Astrocyte (in vitro differentiated cells and primary cell): ENCODE measurements around the gene PHKG2. TPM values are rescaled to one million over a fixed set of nuclear protein-coding genes. Genes with fewer than 3 reads are reported as not detected.
A peak's percentile ranks its signal among the peaks of the same experiment; 100 is the strongest.

Source experiments
- DNase-seq: peaks from one replicate; pipeline ENCODE4 v3.0.0-alpha.2; 2010; ENCODE audit warnings: low read depth
- FAIRE-seq: peaks from 2 replicates; lab custom pipeline; 2011; peaks lifted over from hg19 to GRCh38; lab: Jason Lieb, UNC
- H2AFZ ChIP-seq: 2 replicates; pipeline ENCODE4 v1.6.0; 2012; ENCODE audit warnings: low read depth, low read length, inconsistent platforms
- H3K27ac ChIP-seq: 2 replicates; pipeline ENCODE4 v1.5.1; 2011; ENCODE audit warnings: low read depth, low read length, inconsistent platforms
- H3K27me3 ChIP-seq: 2 replicates; pipeline ENCODE4 v1.6.0; 2011; ENCODE audit warnings: low read length, inconsistent platforms; ENCODE audit not compliant: insufficient read depth
- H3K36me3 ChIP-seq: 2 replicates; pipeline ENCODE4 v1.5.1; 2011; ENCODE audit warnings: low read length, inconsistent platforms; ENCODE audit not compliant: insufficient read depth
- H3K4me1 ChIP-seq: 2 replicates; pipeline ENCODE4 v1.5.1; 2011; ENCODE audit warnings: low read length, inconsistent platforms; ENCODE audit not compliant: insufficient read depth
- H3K4me2 ChIP-seq: 2 replicates; pipeline ENCODE4 v1.6.0; 2012; ENCODE audit warnings: low read length, inconsistent platforms
- H3K4me3 ChIP-seq: 2 replicates; pipeline ENCODE4 v1.5.1; 2011; ENCODE audit warnings: low read depth, mild to moderate bottlenecking, low read length, inconsistent platforms; ENCODE audit not compliant: insufficient read depth
- H3K79me2 ChIP-seq: 2 replicates; pipeline ENCODE4 v1.6.0; 2012; ENCODE audit warnings: mild to moderate bottlenecking, low read length, inconsistent platforms; ENCODE audit not compliant: insufficient read depth
- H3K9ac ChIP-seq: 2 replicates; pipeline ENCODE4 v1.6.0; 2012; ENCODE audit warnings: mild to moderate bottlenecking, low read length, inconsistent platforms
- H3K9me3 ChIP-seq: 2 replicates; pipeline ENCODE4 v1.5.1; 2012; ENCODE audit warnings: low read depth, mild to moderate bottlenecking, low read length, inconsistent platforms; ENCODE audit not compliant: insufficient read depth
- H4K20me1 ChIP-seq: 2 replicates; pipeline ENCODE4 v1.6.0; 2012; ENCODE audit warnings: low read length, inconsistent platforms; ENCODE audit not compliant: insufficient read depth
- H3K27ac Mint-ChIP-seq: one replicate; pipeline ENCODE4 v1.8.0; 2021; ENCODE audit warnings: mild to moderate bottlenecking, mixed read lengths; ENCODE audit not compliant: unreplicated experiment
- H3K27me3 Mint-ChIP-seq: one replicate; pipeline ENCODE4 v1.8.0; 2021; ENCODE audit warnings: low read depth, mixed read lengths; ENCODE audit not compliant: unreplicated experiment
- H3K36me3 Mint-ChIP-seq: one replicate; pipeline ENCODE4 v1.8.0; 2021; ENCODE audit warnings: low read depth, mixed read lengths; ENCODE audit not compliant: unreplicated experiment
- H3K4me1 Mint-ChIP-seq: one replicate; pipeline ENCODE4 v1.8.0; 2021; ENCODE audit warnings: low read depth, mixed read lengths; ENCODE audit not compliant: unreplicated experiment
- H3K4me3 Mint-ChIP-seq: one replicate; pipeline ENCODE4 v1.8.0; 2021; ENCODE audit warnings: mild to moderate bottlenecking, moderate library complexity, mixed read lengths; ENCODE audit not compliant: unreplicated experiment
- H3K9me3 Mint-ChIP-seq: one replicate; pipeline ENCODE4 v1.8.0; 2021; ENCODE audit warnings: mild to moderate bottlenecking, mixed read lengths; ENCODE audit not compliant: unreplicated experiment
- CTCF ChIP-seq: IDR thresholded peaks from 2 replicates; pipeline ENCODE4 v1.5.1; 2011; ENCODE audit warnings: low read depth, mild to moderate bottlenecking, inconsistent platforms, low read length, moderate library complexity; ENCODE audit not compliant: insufficient read depth
- EZH2 ChIP-seq: IDR thresholded peaks from 2 replicates; pipeline ENCODE4 v1.6.1; 2012; ENCODE audit warnings: mild to moderate bottlenecking, low read length, inconsistent platforms; ENCODE audit not compliant: insufficient read depth
- total RNA-seq: library from RNA; stranded (reverse); gene quantifications from 2 replicates; pipeline ENCODE4 v1.2.1, GENCODE V29; 2021

PHKG2 gene
- total RNA-seq, 1 donor from 2014 or later: 34.2 TPM

GRCh38 chr16:30744183-30744582 lies 4.0 kb upstream of the PHKG2 start:
- Mint-ChIP-seq H3K4me1 (peaks cover 29% of the 10 kb centered on the region), H3K27ac (peak overlapping the region; percentile 13)
- no peak for FAIRE-seq

GRCh38 chr16:30745082-30745481 lies 3.1 kb upstream of the PHKG2 start:
- Histone ChIP-seq H3K27ac (no peak overlapping the region), H3K4me3 (no peak overlapping the region), H3K27me3 (no peaks in the 10 kb centered on the region), H3K79me2 (peaks cover 19% of the 10 kb centered on the region), H2AFZ (no peak overlapping the region), H3K4me2 (no peak overlapping the region), H3K36me3 (peaks cover 23% of the 10 kb centered on the region), H3K9ac (no peak overlapping the region), H3K9me3 (no peaks in the 10 kb centered on the region), H4K20me1 (peaks cover 29% of the 10 kb centered on the region), H3K4me1 (peaks cover 31% of the 10 kb centered on the region)
- FAIRE-seq (no peak), DNase-seq (no peak)
- Mint-ChIP-seq H3K27ac (no peak overlapping the region), H3K9me3 (no peaks in the 10 kb centered on the region), H3K4me1 (peaks cover 27% of the 10 kb centered on the region), H3K27me3 (no peaks in the 10 kb centered on the region), H3K36me3 (peaks cover 11% of the 10 kb centered on the region), H3K4me3 (no peak overlapping the region)
- no peak for TF ChIP-seq EZH2
- no peak for TF ChIP-seq CTCF

More at GRCh38 chr16:30744183-30744582, 4.0 kb upstream of the PHKG2 start:
- no peak overlapping the region for H3K4me3 Mint-ChIP-seq
- TF ChIP-seq EZH2 (no peak), CTCF (no peak)
- Histone ChIP-seq H3K27ac (no peak overlapping the region), H3K9ac (no peak overlapping the region), H3K9me3 (no peaks in the 10 kb centered on the region), H3K4me3 (no peak overlapping the region), H3K36me3 (peaks cover 28% of the 10 kb centered on the region), H3K27me3 (no peaks in the 10 kb centered on the region), H3K4me1 (peaks cover 30% of the 10 kb centered on the region), H2AFZ (no peak overlapping the region), H3K4me2 (no peak overlapping the region), H3K79me2 (peaks cover 12% of the 10 kb centered on the region), H4K20me1 (peaks cover 28% of the 10 kb centered on the region)
- peaks cover 11% of the 10 kb centered on the region for H3K36me3 Mint-ChIP-seq
- H3K27me3 Mint-ChIP-seq: no peaks in the 10 kb centered on the region
- DNase-seq: no peak
- no peaks in the 10 kb centered on the region for H3K9me3 Mint-ChIP-seq

- no peak overlapping the region for H3K9ac ChIP-seq
- H3K9me3 ChIP-seq: no peaks in the 10 kb centered on the region
- peaks cover 15% of the 10 kb centered on the region for H3K4me1 ChIP-seq
- Mint-ChIP-seq H3K9me3 (no peaks in the 10 kb centered on the region), H3K4me1 (peaks cover 11% of the 10 kb centered on the region), H3K27me3 (no peaks in the 10 kb centered on the region), H3K4me3 (peak overlapping the region; percentile 88), H3K27ac (no peak overlapping the region), H3K36me3 (peaks cover 13% of the 10 kb centered on the region)
- FAIRE-seq (no peak), DNase-seq (no peak)
- H3K27me3 ChIP-seq: no peaks in the 10 kb centered on the region
- H3K4me2 ChIP-seq: no peak overlapping the region
- no peak for TF ChIP-seq EZH2
- no peak for TF ChIP-seq CTCF
- H3K36me3 ChIP-seq: peaks cover 29% of the 10 kb centered on the region
- peaks cover 23% of the 10 kb centered on the region for H4K20me1 ChIP-seq
- peaks cover 32% of the 10 kb centered on the region for H3K79me2 ChIP-seq
- H3K27ac ChIP-seq: no peak overlapping the region
- no peak overlapping the region for H3K4me3 ChIP-seq
- no peak overlapping the region for H2AFZ ChIP-seq
Measured at GRCh38 chr16:30746638-30747175, 1.5 kb upstream of the PHKG2 start.
